AG08396 (cell line): ENCODE data around the gene CANT1.
"Not testable (repeated sequence)": the region's sequence is repeated elsewhere in the genome, so short reads cannot be mapped to it uniquely, and the experiment has no call there.

Source experiments
- DNase-seq: peaks from one replicate; pipeline ENCODE4 v3.0.0; 2012; ENCODE audit warnings: low spot score, mixed read lengths

The CANT1 gene

GRCh38 chr17:78958641-78959127 is 50.9 kb downstream of the CANT1 start:
- DNase-seq = no peak

- DNase-seq = peak; percentile 50
Measured at GRCh38 chr17:78957128-78957527, 52.4 kb downstream of the CANT1 start.

- DNase-seq = no peak
Measured at GRCh38 chr17:78956254-78956653, 53.3 kb downstream of the CANT1 start.

GRCh38 chr17:78954684-78955083 is 54.9 kb downstream of the CANT1 start:
- no peak for DNase-seq

GRCh38 chr17:78953356-78954350 is 55.9 kb downstream of the CANT1 start:
- no peak for DNase-seq

GRCh38 chr17:78952706-78953105 is 56.9 kb downstream of the CANT1 start:
- no peak for DNase-seq

- no peak for DNase-seq
Measured at GRCh38 chr17:78951967-78952551, 57.5 kb downstream of the CANT1 start.

- DNase-seq = no peak
Measured at GRCh38 chr17:78950870-78951269, 58.7 kb downstream of the CANT1 start.

GRCh38 chr17:78947235-78948149 is 62.1 kb downstream of the CANT1 start:
- DNase-seq = no peak

GRCh38 chr17:78946631-78947030 is 62.9 kb downstream of the CANT1 start:
- no peak for DNase-seq

- DNase-seq = no peak
Measured at GRCh38 chr17:78946131-78946530, 63.4 kb downstream of the CANT1 start.

GRCh38 chr17:78945455-78945854 is 64.1 kb downstream of the CANT1 start:
- not testable (repeated sequence) for DNase-seq

GRCh38 chr17:78944956-78945355 is 64.6 kb downstream of the CANT1 start:
- no peak for DNase-seq

- no peak for DNase-seq
Measured at GRCh38 chr17:78944026-78944425, 65.5 kb downstream of the CANT1 start.
